NCI-H2227 (cell line): ENCODE measurements around the gene PNKD.
A peak's percentile ranks its signal among the peaks of the same experiment; 100 is the strongest.

ENCODE experiments used
- DNase-seq: peaks from one replicate; lab custom pipeline; 2025; ENCODE audit not compliant: unreplicated experiment; lab: John Stamatoyannopoulos, UW

The PNKD gene

GRCh38 chr2:218256612-218257350, 13.5 kb upstream of the PNKD start:
- no peak for DNase-seq

GRCh38 chr2:218257390-218257981, 12.8 kb upstream of the PNKD start:
- DNase-seq: no peak

- peak; percentile 31 for DNase-seq
Measured at GRCh38 chr2:218259099-218259961, 11.0 kb upstream of the PNKD start.

- DNase-seq: no peak
Measured at GRCh38 chr2:218260166-218260565, 10.2 kb upstream of the PNKD start.

- DNase-seq: peak; percentile 27
Measured at GRCh38 chr2:218260742-218261422, 9.4 kb upstream of the PNKD start, which contains the start of gene GPBAR1. GPBAR1 (plus strand) TSS chr2:218261015; CDS start chr2:218262725, 1,710 bp downstream.

- peak; percentile 18 for DNase-seq
Measured at GRCh38 chr2:218261423-218262236, 8.7 kb upstream of the PNKD start.

- DNase-seq: no peak
Measured at GRCh38 chr2:218262237-218262600, 8.1 kb upstream of the PNKD start.

GRCh38 chr2:218262631-218263586, 7.4 kb upstream of the PNKD start:
- DNase-seq: no peak

- no peak for DNase-seq
Measured at GRCh38 chr2:218263817-218264641, 6.3 kb upstream of the PNKD start.

- DNase-seq: no peak
Measured at GRCh38 chr2:218264773-218265561, 5.4 kb upstream of the PNKD start.

GRCh38 chr2:218265626-218266025, 4.7 kb upstream of the PNKD start:
- no peak for DNase-seq

- DNase-seq: no peak
Measured at GRCh38 chr2:218266316-218266979, 3.9 kb upstream of the PNKD start.

- DNase-seq: no peak
Measured at GRCh38 chr2:218267259-218267658, 3.1 kb upstream of the PNKD start.

- DNase-seq: peak; percentile 36
Measured at GRCh38 chr2:218270721-218271486, 585 bp downstream of the PNKD start.

GRCh38 chr2:218271487-218271797, 1.1 kb downstream of the PNKD start:
- DNase-seq: no peak

- DNase-seq: no peak
Measured at GRCh38 chr2:218271865-218272530, 1.7 kb downstream of the PNKD start.
